ENCODE data around the gene BRD4.
A peak's percentile ranks its signal among the peaks of the same experiment; 100 is the strongest.

BRD4 gene

GRCh38 chr19:15324791-15325519 is 7.4 kb downstream of the BRD4 start:
- H3K27me3 ChIP-seq, result no peaks in the 10 kb centered on the region
- no peaks in the 10 kb centered on the region for H3K36me3 ChIP-seq
- intact Hi-C loops (cut with DNase I; ENCODE audit: low total_unique reads), result no loop called here
- TF ChIP-seq CTCF (IDR thresholded peaks at IDR 0.05), result no peak
- peak overlapping the region; percentile 69 to 71 for H3K27ac ChIP-seq
- no peak overlapping the region for H3K4me3 ChIP-seq
- DNase-seq, result no peak
- H3K9me3 ChIP-seq, result no peaks in the 10 kb centered on the region
- peaks cover 0 to 100% (median 77%) of the 10 kb centered on the region in 4 donors for H3K4me1 ChIP-seq

GRCh38 chr19:15323496-15324235 is 8.7 kb downstream of the BRD4 start:
- no peak overlapping the region for H3K4me3 ChIP-seq
- peak overlapping the region; percentile 69 to 71 for H3K27ac ChIP-seq
- H3K4me1 ChIP-seq, result peaks cover 0 to 100% (median 77%) of the 10 kb centered on the region in 4 donors
- peak; percentile 64 to 86 for DNase-seq
- H3K9me3 ChIP-seq, result no peaks in the 10 kb centered on the region
- intact Hi-C loops (cut with DNase I; ENCODE audit: low total_unique reads), result no loop called here
- H3K36me3 ChIP-seq, result no peaks in the 10 kb centered on the region
- no peaks in the 10 kb centered on the region for H3K27me3 ChIP-seq
- no peak for TF ChIP-seq CTCF (IDR thresholded peaks at IDR 0.05)

GRCh38 chr19:15321739-15322138 is 10.6 kb downstream of the BRD4 start:
- Histone ChIP-seq H3K27ac (peak overlapping the region in 1 of 2 donors; percentile 14), H3K4me1 (peaks cover 0 to 100% (median 82%) of the 10 kb centered on the region in 4 donors)
- intact Hi-C loops (cut with DNase I; ENCODE audit: low total_unique reads), result no loop called here

GRCh38 chr19:15320116-15320515 is 12.2 kb downstream of the BRD4 start:
- no peaks in the 10 kb centered on the region for H3K27me3 ChIP-seq
- intact Hi-C loops (cut with DNase I; ENCODE audit: low total_unique reads), result no loop called here
- peak overlapping the region; percentile 15 to 46 for H3K27ac ChIP-seq
- no peak for TF ChIP-seq CTCF (IDR thresholded peaks at IDR 0.05)
- no peak overlapping the region for H3K4me3 ChIP-seq
- no peaks in the 10 kb centered on the region for H3K36me3 ChIP-seq
- H3K4me1 ChIP-seq, result peaks cover 0 to 100% (median 82%) of the 10 kb centered on the region in 4 donors
- no peak for DNase-seq
- no peaks in the 10 kb centered on the region for H3K9me3 ChIP-seq

More at GRCh38 chr19:15321739-15322138, 10.6 kb downstream of the BRD4 start:
- Histone ChIP-seq H3K4me3 (no peak overlapping the region), H3K27me3 (no peaks in the 10 kb centered on the region), H3K36me3 (no peaks in the 10 kb centered on the region), H3K9me3 (no peaks in the 10 kb centered on the region)
- no peak for TF ChIP-seq CTCF (IDR thresholded peaks at IDR 0.05)
- no peak for DNase-seq

GRCh38 chr19:15318241-15318691 is 14.1 kb downstream of the BRD4 start:
- H3K4me1 ChIP-seq, result peaks cover 0 to 100% (median 81%) of the 10 kb centered on the region in 4 donors
- no peaks in the 10 kb centered on the region for H3K27me3 ChIP-seq
- intact Hi-C loops (cut with DNase I; ENCODE audit: low total_unique reads), result no loop called here
- no peak for TF ChIP-seq CTCF (IDR thresholded peaks at IDR 0.05)
- H3K9me3 ChIP-seq, result no peaks in the 10 kb centered on the region
- no peaks in the 10 kb centered on the region for H3K36me3 ChIP-seq
- H3K27ac ChIP-seq, result peak overlapping the region; percentile 25 to 46
- DNase-seq, result no peak
- no peak overlapping the region for H3K4me3 ChIP-seq
